Neural crest cell (in vitro differentiated cells): ENCODE results near the gene RPS6KB1. TPM values are rescaled to one million over a fixed set of nuclear protein-coding genes. Genes with fewer than 3 reads are reported as not detected.
"Not testable (repeated sequence)": the region's sequence is repeated elsewhere in the genome, so short reads cannot be mapped to it uniquely, and the experiment has no call there.

ENCODE experiments used
- DNase-seq: peaks from one replicate; pipeline ENCODE4 v3.0.0; 2021; ENCODE audit warnings: low read depth, mixed read lengths, low spot score
- H3K27ac Mint-ChIP-seq: one replicate; pipeline ENCODE4 v1.8.0; 2021; ENCODE audit warnings: mild to moderate bottlenecking, mixed read lengths; ENCODE audit not compliant: unreplicated experiment
- H3K27me3 Mint-ChIP-seq: 2 replicates; pipeline ENCODE4 v1.8.0; 2021; ENCODE audit warnings: low read depth, mild to moderate bottlenecking, mixed read lengths
- H3K36me3 Mint-ChIP-seq: 2 replicates; pipeline ENCODE4 v1.8.0; 2021; ENCODE audit warnings: low read depth, mild to moderate bottlenecking, mixed read lengths
- H3K4me1 Mint-ChIP-seq: 2 replicates; pipeline ENCODE4 v1.8.0; 2021; ENCODE audit warnings: mixed read lengths
- H3K4me3 Mint-ChIP-seq: one replicate; pipeline ENCODE4 v1.8.0; 2021; ENCODE audit warnings: mild to moderate bottlenecking, mixed read lengths
- H3K9me3 Mint-ChIP-seq: 2 replicates; pipeline ENCODE4 v1.8.0; 2021; ENCODE audit warnings: mixed read lengths
- CTCF ChIP-seq: fragments of 200-600 bp; sonication (generic); conservative IDR thresholded peaks from 2 replicates; pipeline ENCODE4 v1.5.0; 2021; ENCODE audit warnings: antibody characterized with exemption, mild to moderate bottlenecking
- total RNA-seq: library from RNA; stranded (reverse); gene quantifications from 2 replicates; pipeline ENCODE4 v1.2.1, GENCODE V29; 2021

RPS6KB1 gene
- total RNA-seq, 1 donor from 2014 or later: 36.8 TPM

GRCh38 chr17:59903455-59903854, 10.5 kb downstream of the RPS6KB1 start:
- Mint-ChIP-seq H3K4me1 (no peaks in the 10 kb centered on the region), H3K4me3 (no peak overlapping the region), H3K27me3 (no peaks in the 10 kb centered on the region), H3K27ac (no peak overlapping the region), H3K36me3 (peaks cover 5% of the 10 kb centered on the region), H3K9me3 (no peaks in the 10 kb centered on the region)
- TF ChIP-seq CTCF: no peak
- DNase-seq: no peak

- no peak for DNase-seq
- no peaks in the 10 kb centered on the region for H3K4me1 Mint-ChIP-seq
- H3K9me3 Mint-ChIP-seq: no peaks in the 10 kb centered on the region
- no peaks in the 10 kb centered on the region for H3K27me3 Mint-ChIP-seq
- H3K27ac Mint-ChIP-seq: no peak overlapping the region
- H3K36me3 Mint-ChIP-seq: peaks cover 5% of the 10 kb centered on the region
- no peak overlapping the region for H3K4me3 Mint-ChIP-seq
- no peak for TF ChIP-seq CTCF
Observed at GRCh38 chr17:59907467-59907866, 14.5 kb downstream of the RPS6KB1 start.

- Mint-ChIP-seq H3K4me1 (no peaks in the 10 kb centered on the region), H3K27me3 (no peaks in the 10 kb centered on the region), H3K9me3 (no peaks in the 10 kb centered on the region), H3K27ac (no peak overlapping the region), H3K4me3 (no peak overlapping the region), H3K36me3 (peaks cover 7% of the 10 kb centered on the region)
- no peak for DNase-seq
- peak; percentile 84 for TF ChIP-seq CTCF
Observed at GRCh38 chr17:59914274-59914854, 21.4 kb downstream of the RPS6KB1 start.

- no peaks in the 10 kb centered on the region for H3K9me3 Mint-ChIP-seq
- peaks cover 7% of the 10 kb centered on the region for H3K36me3 Mint-ChIP-seq
- no peak overlapping the region for H3K27ac Mint-ChIP-seq
- no peak overlapping the region for H3K4me3 Mint-ChIP-seq
- DNase-seq: no peak
- no peaks in the 10 kb centered on the region for H3K4me1 Mint-ChIP-seq
- no peak for TF ChIP-seq CTCF
- H3K27me3 Mint-ChIP-seq: no peaks in the 10 kb centered on the region
Observed at GRCh38 chr17:59916446-59916845, 23.5 kb downstream of the RPS6KB1 start.

- not testable (repeated sequence) for H3K4me3 Mint-ChIP-seq, H3K36me3 Mint-ChIP-seq, H3K27me3 Mint-ChIP-seq
Observed at GRCh38 chr17:59920637-59921036, 27.7 kb downstream of the RPS6KB1 start.

GRCh38 chr17:59930121-59930520, 37.2 kb downstream of the RPS6KB1 start:
- H3K27me3 Mint-ChIP-seq, H3K4me1 Mint-ChIP-seq, H3K4me3 Mint-ChIP-seq, H3K27ac Mint-ChIP-seq, DNase-seq, H3K36me3 Mint-ChIP-seq, H3K9me3 Mint-ChIP-seq: not testable (repeated sequence)

More at GRCh38 chr17:59920637-59921036, 27.7 kb downstream of the RPS6KB1 start:
- not testable (repeated sequence) for H3K27ac Mint-ChIP-seq, H3K4me1 Mint-ChIP-seq, H3K9me3 Mint-ChIP-seq, DNase-seq

GRCh38 chr17:59930768-59931167, 37.8 kb downstream of the RPS6KB1 start:
- not testable (repeated sequence) for DNase-seq, H3K36me3 Mint-ChIP-seq, H3K4me3 Mint-ChIP-seq, H3K4me1 Mint-ChIP-seq, H3K27ac Mint-ChIP-seq, H3K27me3 Mint-ChIP-seq, H3K9me3 Mint-ChIP-seq

GRCh38 chr17:59933317-59933716, 40.4 kb downstream of the RPS6KB1 start:
- H3K36me3 Mint-ChIP-seq, H3K27me3 Mint-ChIP-seq, H3K4me1 Mint-ChIP-seq, H3K9me3 Mint-ChIP-seq, H3K27ac Mint-ChIP-seq, DNase-seq, H3K4me3 Mint-ChIP-seq: not testable (repeated sequence)

GRCh38 chr17:59940697-59941096, 47.8 kb downstream of the RPS6KB1 start:
- not testable (repeated sequence) for H3K9me3 Mint-ChIP-seq, H3K4me3 Mint-ChIP-seq, H3K36me3 Mint-ChIP-seq, H3K27me3 Mint-ChIP-seq, DNase-seq, H3K4me1 Mint-ChIP-seq, H3K27ac Mint-ChIP-seq
